Measurements from ENCODE around the gene FOXG1.

FOXG1 gene

GRCh38 chr14:28764257-28765160 is 2.1 kb upstream of the FOXG1 start:
- Mint-ChIP-seq H3K36me3 (ENCODE audit: insufficient read depth) (peaks cover 2% of the 10 kb centered on the region), H3K27ac (ENCODE audit: low read depth) (no peak overlapping the region), H3K4me1 (no peaks in the 10 kb centered on the region), H3K4me3 (no peak overlapping the region), H3K27me3 (peaks cover 70% of the 10 kb centered on the region), H3K9me3 (peaks cover 26% of the 10 kb centered on the region)
- ATAC-seq (replicated peaks; ENCODE audit: extremely low read depth, poor library complexity, severe bottlenecking), result no peak
- DNase-seq (ENCODE audit: low spot score in 2 of 2), result no peak

GRCh38 chr14:28765169-28765830 is 1.3 kb upstream of the FOXG1 start:
- no peaks in the 10 kb centered on the region for H3K4me1 Mint-ChIP-seq
- peaks cover 62% of the 10 kb centered on the region for H3K27me3 Mint-ChIP-seq
- H3K9me3 Mint-ChIP-seq, result peaks cover 22% of the 10 kb centered on the region
- DNase-seq (ENCODE audit: low spot score in 2 of 2), result no peak
- H3K4me3 Mint-ChIP-seq, result no peak overlapping the region
- H3K36me3 Mint-ChIP-seq (ENCODE audit: insufficient read depth), result peaks cover 2% of the 10 kb centered on the region
- H3K27ac Mint-ChIP-seq (ENCODE audit: low read depth), result no peak overlapping the region
- no peak for ATAC-seq (replicated peaks; ENCODE audit: extremely low read depth, poor library complexity, severe bottlenecking)

- H3K27ac Mint-ChIP-seq (ENCODE audit: low read depth), result no peak overlapping the region
- ATAC-seq (replicated peaks; ENCODE audit: extremely low read depth, poor library complexity, severe bottlenecking), result no peak
- no peaks in the 10 kb centered on the region for H3K4me1 Mint-ChIP-seq
- H3K27me3 Mint-ChIP-seq, result peaks cover 56% of the 10 kb centered on the region
- peaks cover 2% of the 10 kb centered on the region for H3K36me3 Mint-ChIP-seq (ENCODE audit: insufficient read depth)
- no peak for DNase-seq (ENCODE audit: low spot score in 2 of 2)
- H3K4me3 Mint-ChIP-seq, result peak overlapping the region; percentile 39
- H3K9me3 Mint-ChIP-seq, result peaks cover 22% of the 10 kb centered on the region
Measured at GRCh38 chr14:28765831-28766468, 637 bp upstream of the FOXG1 start.

GRCh38 chr14:28767030-28767852 is 654 bp downstream of the FOXG1 start:
- DNase-seq (ENCODE audit: low spot score in 2 of 2), result no peak
- Mint-ChIP-seq H3K27me3 (peaks cover 43% of the 10 kb centered on the region), H3K36me3 (ENCODE audit: insufficient read depth) (peaks cover 2% of the 10 kb centered on the region), H3K27ac (ENCODE audit: low read depth) (no peak overlapping the region), H3K9me3 (peaks cover 14% of the 10 kb centered on the region), H3K4me3 (no peak overlapping the region), H3K4me1 (no peaks in the 10 kb centered on the region)
- no peak for ATAC-seq (replicated peaks; ENCODE audit: extremely low read depth, poor library complexity, severe bottlenecking)

GRCh38 chr14:28767853-28768741 is 1.5 kb downstream of the FOXG1 start:
- ATAC-seq (replicated peaks; ENCODE audit: extremely low read depth, poor library complexity, severe bottlenecking) (no peak), DNase-seq (ENCODE audit: low spot score in 2 of 2) (no peak)
- Mint-ChIP-seq H3K4me1 (no peaks in the 10 kb centered on the region), H3K27ac (ENCODE audit: low read depth) (no peak overlapping the region), H3K4me3 (no peak overlapping the region), H3K36me3 (ENCODE audit: insufficient read depth) (peaks cover 3% of the 10 kb centered on the region), H3K9me3 (peaks cover 12% of the 10 kb centered on the region), H3K27me3 (peaks cover 38% of the 10 kb centered on the region)

GRCh38 chr14:28769276-28769880 is 2.8 kb downstream of the FOXG1 start:
- Mint-ChIP-seq H3K36me3 (ENCODE audit: insufficient read depth) (peaks cover 3% of the 10 kb centered on the region), H3K27me3 (peaks cover 44% of the 10 kb centered on the region), H3K4me1 (no peaks in the 10 kb centered on the region), H3K4me3 (no peak overlapping the region), H3K27ac (ENCODE audit: low read depth) (no peak overlapping the region), H3K9me3 (peaks cover 12% of the 10 kb centered on the region)
- ATAC-seq (replicated peaks; ENCODE audit: extremely low read depth, poor library complexity, severe bottlenecking) (no peak), DNase-seq (ENCODE audit: low spot score in 2 of 2) (no peak)

GRCh38 chr14:28770061-28770460 is 3.5 kb downstream of the FOXG1 start:
- no peak for ATAC-seq (replicated peaks; ENCODE audit: extremely low read depth, poor library complexity, severe bottlenecking)
- no peaks in the 10 kb centered on the region for H3K4me1 Mint-ChIP-seq
- peaks cover 12% of the 10 kb centered on the region for H3K9me3 Mint-ChIP-seq
- DNase-seq (ENCODE audit: low spot score in 2 of 2), result no peak
- peaks cover 3% of the 10 kb centered on the region for H3K36me3 Mint-ChIP-seq (ENCODE audit: insufficient read depth)
- H3K27me3 Mint-ChIP-seq, result peaks cover 44% of the 10 kb centered on the region
- no peak overlapping the region for H3K4me3 Mint-ChIP-seq
- H3K27ac Mint-ChIP-seq (ENCODE audit: low read depth), result no peak overlapping the region

- peaks cover 38% of the 10 kb centered on the region for H3K27me3 Mint-ChIP-seq
- no peak overlapping the region for H3K27ac Mint-ChIP-seq (ENCODE audit: low read depth)
Measured at GRCh38 chr14:28770630-28771029, 4.0 kb downstream of the FOXG1 start.

GRCh38 chr14:28771168-28771567 is 4.6 kb downstream of the FOXG1 start:
- H3K4me3 Mint-ChIP-seq, result no peak overlapping the region
- DNase-seq (ENCODE audit: low spot score in 2 of 2) (no peak), ATAC-seq (replicated peaks; ENCODE audit: extremely low read depth, poor library complexity, severe bottlenecking) (no peak)
- H3K27me3 Mint-ChIP-seq, result peaks cover 33% of the 10 kb centered on the region
- no peaks in the 10 kb centered on the region for H3K4me1 Mint-ChIP-seq
- no peak overlapping the region for H3K27ac Mint-ChIP-seq (ENCODE audit: low read depth)
- peaks cover 1% of the 10 kb centered on the region for H3K36me3 Mint-ChIP-seq (ENCODE audit: insufficient read depth)
- H3K9me3 Mint-ChIP-seq, result peaks cover 9% of the 10 kb centered on the region

More at GRCh38 chr14:28770630-28771029, 4.0 kb downstream of the FOXG1 start:
- ATAC-seq (replicated peaks; ENCODE audit: extremely low read depth, poor library complexity, severe bottlenecking) (no peak), DNase-seq (ENCODE audit: low spot score in 2 of 2) (no peak)
- H3K4me3 Mint-ChIP-seq, result no peak overlapping the region
- H3K4me1 Mint-ChIP-seq, result no peaks in the 10 kb centered on the region
- peaks cover 3% of the 10 kb centered on the region for H3K36me3 Mint-ChIP-seq (ENCODE audit: insufficient read depth)
- peaks cover 12% of the 10 kb centered on the region for H3K9me3 Mint-ChIP-seq

- H3K27me3 Mint-ChIP-seq, result peaks cover 28% of the 10 kb centered on the region
- H3K4me3 Mint-ChIP-seq, result no peak overlapping the region
Measured at GRCh38 chr14:28772613-28773012, 6.0 kb downstream of the FOXG1 start.

GRCh38 chr14:28773176-28773575 is 6.6 kb downstream of the FOXG1 start:
- H3K4me1 Mint-ChIP-seq, result no peaks in the 10 kb centered on the region
- H3K36me3 Mint-ChIP-seq (ENCODE audit: insufficient read depth), result peaks cover 1% of the 10 kb centered on the region
- peaks cover 7% of the 10 kb centered on the region for H3K9me3 Mint-ChIP-seq
- no peak overlapping the region for H3K4me3 Mint-ChIP-seq
- H3K27me3 Mint-ChIP-seq, result peaks cover 26% of the 10 kb centered on the region
- no peak for ATAC-seq (replicated peaks; ENCODE audit: extremely low read depth, poor library complexity, severe bottlenecking)
- no peak overlapping the region for H3K27ac Mint-ChIP-seq (ENCODE audit: low read depth)
- no peak for DNase-seq (ENCODE audit: low spot score in 2 of 2)

More at GRCh38 chr14:28772613-28773012, 6.0 kb downstream of the FOXG1 start:
- no peak overlapping the region for H3K27ac Mint-ChIP-seq (ENCODE audit: low read depth)
- H3K36me3 Mint-ChIP-seq (ENCODE audit: insufficient read depth), result peaks cover 1% of the 10 kb centered on the region
- no peaks in the 10 kb centered on the region for H3K4me1 Mint-ChIP-seq
- no peak for ATAC-seq (replicated peaks; ENCODE audit: extremely low read depth, poor library complexity, severe bottlenecking)
- no peak for DNase-seq (ENCODE audit: low spot score in 2 of 2)
- H3K9me3 Mint-ChIP-seq, result peaks cover 7% of the 10 kb centered on the region

Data from central memory CD8-positive, alpha-beta T cell (primary cell).